Measurements from ENCODE around the gene RGS5. TPM values are rescaled to one million over a fixed set of nuclear protein-coding genes. Genes with fewer than 3 reads are reported as not detected.

Gene RGS5
- total RNA-seq, 2 experiments from 2014 or later = 0.88 to 1.2 TPM

- Histone ChIP-seq H3K4me1 (ENCODE audit: insufficient read depth, low read length, poor library complexity, severe bottlenecking) (no peaks in the 10 kb centered on the region), H3K9me2 (ENCODE audit: insufficient read depth, low read length) (no peaks in the 10 kb centered on the region), H3K9me3 (ENCODE audit: low read length) (no peaks in the 10 kb centered on the region), H3K79me2 (ENCODE audit: insufficient read depth, low read depth, low read length) (no peaks in the 10 kb centered on the region), H3K27ac (ENCODE audit: low read depth, low read length, poor library complexity, severe bottlenecking) (no peak overlapping the region), H4K20me1 (ENCODE audit: insufficient read depth, low read length) (no peaks in the 10 kb centered on the region), H2AFZ (ENCODE audit: low read length) (no peak overlapping the region), H3K4me2 (ENCODE audit: low read length) (no peak overlapping the region), H3K36me3 (ENCODE audit: insufficient read depth, low read length) (no peaks in the 10 kb centered on the region), H3K4me3 (ENCODE audit: low read depth, low read length, poor library complexity, severe bottlenecking) (no peak overlapping the region)
- intact Hi-C loops (cut with micrococcal nuclease; ENCODE audit: unreplicated experiment) = no loop called here
- BruUV-seq (replicated peaks) = no TSS peak
- no peak for TF ChIP-seq EZH2phosphoT487 (IDR thresholded peaks at IDR 0.05; ENCODE audit: borderline replicate concordance, low read depth, low read length)
- no peak for DNase-seq (ENCODE audit: low spot score)
- ChIA-PET CTCF (ENCODE audit: unreplicated experiment) (no interaction called here), POLR2A (interaction anchor here (0.7 kb wide), 1 partner anchor 795 kb away, joined by 3 read pairs; no protein-coding TSS in a partner anchor)
Measured at GRCh38 chr1:163093169-163093568, 109.5 kb downstream of the RGS5 start.

Other genes with a start within 250 kb of the RGS5 start
- gene RGS4, start 133.6 kb downstream of the RGS5 start, total RNA-seq (2014; rRNA removed; shearing (Covaris generic)) = not detected in 2 replicates
- gene RGS4, start 133.6 kb downstream of the RGS5 start, total RNA-seq (2022) = not detected in 2 replicates
- gene NUF2, start 119.0 kb upstream of the RGS5 start, total RNA-seq (2014; rRNA removed; shearing (Covaris generic)) = 76.2 and 86.1 TPM in 2 replicates
- gene NUF2, start 119.0 kb upstream of the RGS5 start, total RNA-seq (2022) = 92.5 and 102 TPM in 2 replicates

All from OCI-LY7 (cell line).